ENCODE measurements around the gene SH3PXD2B.
"Not testable (repeated sequence)": the region's sequence is repeated elsewhere in the genome, so short reads cannot be mapped to it uniquely, and the experiment has no call there.

The SH3PXD2B gene

GRCh38 chr5:172302047-172302710, 152.1 kb downstream of the SH3PXD2B start:
- Histone ChIP-seq H3K27me3 (no peaks in the 10 kb centered on the region), H3K9ac (no peak overlapping the region), H3K4me2 (no peak overlapping the region), H4K20me1 (no peaks in the 10 kb centered on the region), H3K27ac (no peak overlapping the region), H3K4me1 (no peaks in the 10 kb centered on the region), H3K9me3 (peaks cover 10% of the 10 kb centered on the region), H3K36me3 (no peaks in the 10 kb centered on the region), H3K4me3 (no peak overlapping the region)
- TF ChIP-seq Cebpa-rat (IDR thresholded peaks at IDR 0.05), result no peak

DNA sequence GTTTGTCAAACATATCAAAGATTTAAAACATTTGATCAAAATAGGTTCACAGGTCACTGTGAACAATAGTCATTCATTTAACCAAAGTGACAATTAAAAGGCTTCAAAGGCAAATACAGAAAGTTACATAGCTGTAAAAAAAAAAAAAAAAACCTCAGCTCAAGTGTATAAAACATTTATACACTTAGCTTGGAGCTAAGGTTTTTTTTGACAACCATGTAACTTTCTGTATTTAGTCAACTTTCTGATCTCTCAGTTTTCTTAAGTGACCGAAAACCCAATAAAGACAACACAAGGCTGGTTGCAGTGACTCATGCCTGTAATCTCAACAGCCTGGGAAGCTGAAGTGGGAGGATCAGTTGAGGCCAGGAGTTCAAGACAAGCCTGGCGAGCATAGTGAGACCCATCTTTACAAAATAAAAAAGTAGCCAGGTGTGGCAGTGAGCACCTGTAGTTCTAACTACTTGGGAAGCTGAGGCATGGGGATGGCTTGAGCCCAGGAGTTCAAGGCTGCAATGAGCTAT, 154.3 kb downstream of the SH3PXD2B start:
- H3K27ac ChIP-seq, result no peak overlapping the region
- H3K36me3 ChIP-seq, result no peaks in the 10 kb centered on the region
- no peaks in the 10 kb centered on the region; the same call in 1 of the 2 replicates for H3K4me1 ChIP-seq
- H3K9me3 ChIP-seq, result 0 out of 2 replicates have a peak, but pooled peaks cover 7% of the 10 kb centered on the region
- H3K4me2 ChIP-seq, result no peak overlapping the region
- no peaks in the 10 kb centered on the region for H4K20me1 ChIP-seq
- no peak overlapping the region for H3K9ac ChIP-seq
- no peaks in the 10 kb centered on the region for H3K27me3 ChIP-seq
- no peak for TF ChIP-seq Cebpa-rat (IDR thresholded peaks at IDR 0.05)
- no peak overlapping the region for H3K4me3 ChIP-seq

DNA sequence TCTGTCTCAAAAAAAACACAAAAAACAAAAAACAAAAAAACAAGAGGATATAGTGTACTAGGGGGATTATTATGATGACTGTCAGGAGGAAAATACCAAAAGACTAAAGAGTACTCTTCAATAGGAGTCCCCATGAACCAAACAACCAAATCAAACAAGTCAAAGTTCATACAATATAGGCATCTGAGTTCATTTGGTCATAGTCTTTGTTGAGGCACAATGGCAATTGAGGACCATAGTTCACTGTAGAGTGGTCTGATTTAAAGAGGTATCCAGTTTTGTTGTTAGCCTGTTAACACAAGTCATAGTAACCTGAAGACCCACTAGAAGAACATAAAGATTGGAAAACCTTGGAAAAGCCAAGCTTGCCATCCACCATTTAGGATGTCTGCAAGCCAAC, 159.5 kb downstream of the SH3PXD2B start:
- 0 out of 2 replicates have a peak, but pooled peaks cover 7% of the 10 kb centered on the region for H3K9me3 ChIP-seq
- H3K36me3 ChIP-seq, result no peaks in the 10 kb centered on the region
- H3K4me3 ChIP-seq, result no peak overlapping the region
- H3K27me3 ChIP-seq, result no peaks in the 10 kb centered on the region
- H3K4me2 ChIP-seq, result no peak overlapping the region; the same call in 1 of the 2 replicates
- peaks cover 20% of the 10 kb centered on the region for H3K4me1 ChIP-seq
- no peak overlapping the region for H3K27ac ChIP-seq
- no peak for TF ChIP-seq Cebpa-rat (IDR thresholded peaks at IDR 0.05)
- H3K9ac ChIP-seq, result no peak overlapping the region
- no peaks in the 10 kb centered on the region for H4K20me1 ChIP-seq

- H3K4me1 ChIP-seq, result peaks cover 20% of the 10 kb centered on the region
- no peak overlapping the region for H3K9ac ChIP-seq
- H3K4me2 ChIP-seq, result no peak overlapping the region
- TF ChIP-seq Cebpa-rat (IDR thresholded peaks at IDR 0.05), result no peak
- no peaks in the 10 kb centered on the region for H4K20me1 ChIP-seq
- H3K36me3 ChIP-seq, result no peaks in the 10 kb centered on the region
- 0 out of 2 replicates have a peak, but pooled peaks cover 7% of the 10 kb centered on the region for H3K9me3 ChIP-seq
- no peak overlapping the region for H3K27ac ChIP-seq
- no peak overlapping the region for H3K4me3 ChIP-seq
- H3K27me3 ChIP-seq, result no peaks in the 10 kb centered on the region
Measured at GRCh38 chr5:172293745-172294342, 160.5 kb downstream of the SH3PXD2B start.

DNA sequence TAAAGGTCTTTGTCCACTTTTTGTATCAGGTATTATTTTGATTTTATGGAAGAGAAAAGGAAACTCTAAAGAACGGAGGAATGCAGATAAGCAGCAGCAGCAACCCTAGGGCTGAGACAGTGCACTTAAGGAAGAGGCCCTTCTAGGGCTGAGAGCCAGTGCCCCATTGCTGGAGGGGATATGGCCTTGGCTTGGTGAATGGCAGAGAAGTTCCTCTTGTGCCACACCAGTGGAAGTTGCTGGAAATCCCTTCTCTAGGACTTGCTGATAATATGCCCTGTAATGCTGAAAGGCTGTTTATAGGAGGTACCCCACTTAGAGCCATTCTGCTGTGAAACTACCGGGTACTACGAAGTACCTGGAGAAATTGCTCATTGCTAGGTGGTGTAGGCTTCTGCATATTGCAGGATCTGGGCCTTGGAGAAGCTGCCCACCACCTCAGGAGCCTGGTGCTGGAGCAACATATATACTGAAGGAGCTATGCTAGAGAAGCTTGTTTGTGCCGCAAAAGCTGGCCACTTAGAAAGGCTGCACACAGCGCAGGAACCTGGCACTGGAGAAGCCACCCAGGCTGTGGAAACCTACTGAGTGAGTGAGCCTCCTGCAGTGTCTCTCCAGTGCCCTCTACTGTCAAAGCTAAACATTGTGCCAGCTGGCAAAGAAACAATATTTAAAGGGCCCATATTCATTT, 161.1 kb downstream of the SH3PXD2B start:
- H3K4me2 ChIP-seq, result peak overlapping the region; percentile 30; the same call in 1 of the 2 replicates
- no peak for TF ChIP-seq Cebpa-rat (IDR thresholded peaks at IDR 0.05)
- H3K9ac ChIP-seq, result no peak overlapping the region
- H4K20me1 ChIP-seq, result no peaks in the 10 kb centered on the region
- 0 out of 2 replicates have a peak, but pooled peaks cover 7% of the 10 kb centered on the region for H3K9me3 ChIP-seq
- no peak overlapping the region for H3K4me3 ChIP-seq
- no peaks in the 10 kb centered on the region for H3K36me3 ChIP-seq
- no peaks in the 10 kb centered on the region for H3K27me3 ChIP-seq
- peaks cover 20% of the 10 kb centered on the region for H3K4me1 ChIP-seq
- H3K27ac ChIP-seq, result no peak overlapping the region

DNA sequence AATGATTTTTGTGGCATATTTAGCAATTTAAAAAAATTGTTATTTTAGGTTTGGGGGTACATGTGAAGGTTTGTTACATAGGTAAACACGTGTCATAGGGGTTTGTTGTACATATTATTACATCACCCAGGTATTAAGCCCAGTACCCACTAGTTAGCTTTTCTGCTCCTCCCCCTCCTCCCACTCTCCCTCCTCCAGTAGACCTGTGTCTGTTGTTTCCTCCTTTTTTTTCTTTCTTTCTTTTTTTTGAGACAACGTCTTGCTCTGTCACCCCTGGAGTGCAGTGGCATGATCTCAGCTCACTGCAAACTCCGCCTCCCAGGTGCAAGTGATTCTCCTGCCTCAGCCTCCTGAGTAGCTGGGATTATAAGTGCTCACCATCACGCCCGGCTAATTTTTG, 162.5 kb downstream of the SH3PXD2B start:
- H3K9ac ChIP-seq, H3K9me3 ChIP-seq, H3K4me3 ChIP-seq, H3K27ac ChIP-seq, H3K36me3 ChIP-seq, H3K27me3 ChIP-seq, H4K20me1 ChIP-seq: not testable (repeated sequence)
- Histone ChIP-seq H3K4me1 (peaks cover 20% of the 10 kb centered on the region), H3K4me2 (peak overlapping the region; percentile 44)

- H3K27me3 ChIP-seq, result no peaks in the 10 kb centered on the region
- peaks cover 38% of the 10 kb centered on the region for H3K4me1 ChIP-seq
- H4K20me1 ChIP-seq, result peaks cover under 1% of the 10 kb centered on the region; the same call in 1 of the 2 replicates
- H3K9ac ChIP-seq, result no peak overlapping the region
- no peak for TF ChIP-seq Cebpa-rat (IDR thresholded peaks at IDR 0.05)
- no peak overlapping the region for H3K4me3 ChIP-seq
- no peak overlapping the region for H3K4me2 ChIP-seq
- no peaks in the 10 kb centered on the region for H3K9me3 ChIP-seq
- H3K27ac ChIP-seq, result no peak overlapping the region
- H3K36me3 ChIP-seq, result no peaks in the 10 kb centered on the region
Measured at GRCh38 chr5:172288465-172288864, 165.9 kb downstream of the SH3PXD2B start.

GRCh38 chr5:172287140-172287539, 167.2 kb downstream of the SH3PXD2B start:
- not testable (repeated sequence) for H3K4me2 ChIP-seq, H3K36me3 ChIP-seq, H3K27ac ChIP-seq, H3K27me3 ChIP-seq, H3K4me3 ChIP-seq, H3K9ac ChIP-seq, H3K9me3 ChIP-seq
- peaks cover 13% of the 10 kb centered on the region for H4K20me1 ChIP-seq
- H3K4me1 ChIP-seq, result peaks cover 28% of the 10 kb centered on the region

DNA sequence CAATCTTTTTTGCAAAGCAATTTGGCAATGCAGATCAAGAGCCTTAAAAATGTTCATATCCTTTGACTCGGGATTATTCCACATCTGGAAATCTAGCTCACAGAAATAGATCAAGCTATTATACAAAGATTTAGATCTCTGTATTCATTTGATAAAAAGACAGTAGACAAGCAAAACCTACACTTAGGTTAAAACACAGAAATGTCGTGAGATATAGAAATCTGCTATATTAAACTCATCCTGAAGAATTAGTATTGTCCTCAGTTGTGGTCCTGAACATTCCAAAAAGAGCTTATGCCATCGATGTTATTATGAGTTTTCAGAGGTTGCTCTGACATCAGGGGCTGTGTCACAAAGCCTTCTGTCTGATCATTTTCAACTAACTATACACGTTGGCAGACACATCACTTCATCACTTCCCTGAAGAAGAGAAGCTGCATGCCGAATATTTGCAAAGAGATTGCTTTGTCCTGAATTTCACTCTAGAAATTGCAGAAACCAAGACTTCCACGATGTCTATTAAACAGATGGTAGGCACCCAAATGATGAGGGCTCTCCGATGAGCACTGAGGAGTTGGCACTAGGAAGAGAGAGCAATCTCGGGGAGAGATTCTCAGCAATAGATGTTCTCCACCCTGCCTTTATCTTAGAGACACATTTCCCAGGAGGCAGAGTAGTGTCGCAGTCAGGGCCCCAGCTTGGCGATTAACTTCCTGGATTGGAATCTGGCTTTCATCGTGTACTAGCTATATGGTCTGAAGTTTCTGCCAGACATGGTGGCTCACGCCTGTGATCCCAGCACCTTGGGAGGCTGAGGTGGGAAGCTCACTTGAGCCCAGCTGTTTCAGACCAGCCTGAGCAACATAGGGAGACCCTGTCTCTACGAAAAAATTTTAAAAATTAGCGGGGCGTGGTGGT, 168.8 kb downstream of the SH3PXD2B start:
- Histone ChIP-seq H3K9me3 (no peaks in the 10 kb centered on the region), H3K4me1 (peaks cover 37% of the 10 kb centered on the region), H3K4me3 (no peak overlapping the region), H3K27ac (no peak overlapping the region), H3K9ac (no peak overlapping the region), H3K4me2 (peak overlapping the region; percentile 93), H3K36me3 (peaks cover 3% of the 10 kb centered on the region; the same call in 1 of the 2 replicates), H4K20me1 (peaks cover 30% of the 10 kb centered on the region), H3K27me3 (no peaks in the 10 kb centered on the region)
- TF ChIP-seq Cebpa-rat (IDR thresholded peaks at IDR 0.05), result no peak
